Measurements from ENCODE around the gene TNFSF12.

TNFSF12 gene

DNA sequence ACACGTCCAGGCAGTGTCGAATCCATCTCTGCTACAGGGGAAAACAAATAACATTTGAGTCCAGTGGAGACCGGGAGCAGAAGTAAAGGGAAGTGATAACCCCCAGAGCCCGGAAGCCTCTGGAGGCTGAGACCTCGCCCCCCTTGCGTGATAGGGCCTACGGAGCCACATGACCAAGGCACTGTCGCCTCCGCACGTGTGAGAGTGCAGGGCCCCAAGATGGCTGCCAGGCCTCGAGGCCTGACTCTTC is 23.4 kb downstream of the TNFSF12 start:
- no peak for DNase-seq

DNA sequence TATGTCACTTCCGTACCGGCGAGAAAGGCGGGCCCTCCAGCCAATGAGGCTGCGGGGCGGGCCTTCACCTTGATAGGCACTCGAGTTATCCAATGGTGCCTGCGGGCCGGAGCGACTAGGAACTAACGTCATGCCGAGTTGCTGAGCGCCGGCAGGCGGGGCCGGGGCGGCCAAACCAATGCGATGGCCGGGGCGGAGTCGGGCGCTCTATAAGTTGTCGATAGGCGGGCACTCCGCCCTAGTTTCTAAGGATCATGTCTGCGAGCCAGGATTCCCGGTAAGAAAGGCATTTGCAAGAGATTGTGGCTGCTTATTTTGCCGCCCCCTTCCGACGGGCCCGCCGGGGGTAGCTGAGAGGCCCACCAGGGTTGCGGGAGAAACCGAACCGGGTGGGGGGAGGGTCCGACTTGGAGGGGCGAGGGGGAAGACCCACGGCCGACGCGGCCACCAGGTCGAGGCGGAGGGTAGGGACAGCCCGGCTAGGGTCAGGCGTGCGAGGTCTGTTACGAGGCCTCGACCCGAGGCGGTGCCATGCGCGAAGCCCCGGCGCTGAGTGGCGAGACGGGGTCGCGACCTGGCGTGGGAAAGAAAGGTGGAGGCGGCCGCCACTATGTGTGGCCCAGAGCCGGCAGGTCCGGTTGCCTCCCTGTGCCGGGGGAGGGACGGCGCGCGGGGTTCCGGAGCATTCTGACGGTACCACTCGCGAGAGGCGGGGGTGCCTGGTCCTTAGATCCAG is 23.9 kb downstream of the TNFSF12 start:
- peak; percentile 100 for DNase-seq

DNA sequence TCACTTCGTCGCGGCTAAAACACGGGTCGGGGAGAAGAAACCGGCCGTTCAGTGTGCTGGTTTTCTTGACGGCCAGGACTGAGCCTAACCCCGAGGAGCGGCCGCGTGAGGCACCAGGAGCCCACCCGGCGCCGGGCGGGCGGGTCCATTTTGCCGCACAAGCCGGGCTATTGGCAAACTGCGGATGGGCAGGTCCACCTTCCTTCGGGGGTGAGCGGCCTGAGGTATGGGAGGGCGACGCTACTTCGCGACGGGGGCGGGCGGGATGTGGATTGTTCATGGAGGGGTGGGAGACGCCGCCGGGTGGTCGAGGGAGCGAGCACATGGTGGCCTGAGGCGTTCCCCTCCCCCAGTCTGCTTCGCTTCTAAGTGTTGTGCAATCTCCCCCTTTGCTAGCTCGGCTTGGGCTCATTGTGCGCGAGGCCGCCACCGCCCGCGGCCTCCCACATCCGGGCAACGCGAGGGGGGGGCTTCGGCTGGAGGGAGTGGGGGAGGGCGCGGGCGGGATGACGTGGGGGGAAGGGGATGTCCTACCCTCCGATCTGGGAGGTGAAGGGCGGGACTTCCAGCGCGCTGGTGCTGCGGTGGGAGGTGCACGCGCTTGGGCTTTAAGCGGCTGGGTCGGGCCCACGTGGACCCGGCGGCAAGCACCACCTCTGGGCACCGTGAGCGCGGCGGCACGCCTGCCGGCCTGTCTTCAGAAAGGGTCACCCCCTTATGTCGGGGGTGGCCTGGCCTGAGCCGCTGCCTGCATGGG is 24.6 kb downstream of the TNFSF12 start:
- peak; percentile 90 for DNase-seq

DNA sequence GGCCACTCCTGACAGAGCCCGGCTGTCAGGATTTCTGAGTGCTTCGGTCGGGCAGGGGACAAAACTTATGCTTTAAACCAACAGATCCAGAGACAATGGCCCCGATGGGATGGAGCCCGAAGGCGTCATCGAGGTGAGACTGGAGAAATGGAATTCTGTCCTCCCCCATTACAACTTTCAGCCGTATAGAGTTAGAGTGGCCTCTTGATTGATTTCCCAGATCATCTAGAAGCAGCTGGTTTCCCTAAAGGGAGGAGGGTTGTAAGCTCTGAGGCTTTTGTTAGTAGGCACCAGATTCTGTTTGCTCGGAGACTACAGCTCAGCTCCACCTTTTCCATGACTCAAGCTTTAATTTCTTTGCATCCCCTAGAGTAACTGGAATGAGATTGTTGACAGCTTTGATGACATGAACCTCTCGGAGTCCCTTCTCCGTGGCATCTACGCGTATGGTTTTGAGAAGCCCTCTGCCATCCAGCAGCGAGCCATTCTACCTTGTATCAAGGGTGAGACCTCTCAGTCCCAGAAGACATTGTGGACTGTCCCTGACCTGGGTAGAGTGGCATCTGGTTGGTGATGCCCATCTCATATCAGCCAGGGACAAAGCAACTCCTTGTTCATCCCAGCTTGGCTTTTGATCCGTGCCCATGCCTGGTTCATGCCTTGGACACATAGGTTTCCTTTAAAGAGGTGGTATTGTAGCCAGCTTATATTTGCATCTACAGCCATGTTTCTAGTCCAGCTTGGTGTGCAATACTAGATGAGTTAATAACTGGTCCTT is 25.5 kb downstream of the TNFSF12 start:
- DNase-seq = no peak

DNA sequence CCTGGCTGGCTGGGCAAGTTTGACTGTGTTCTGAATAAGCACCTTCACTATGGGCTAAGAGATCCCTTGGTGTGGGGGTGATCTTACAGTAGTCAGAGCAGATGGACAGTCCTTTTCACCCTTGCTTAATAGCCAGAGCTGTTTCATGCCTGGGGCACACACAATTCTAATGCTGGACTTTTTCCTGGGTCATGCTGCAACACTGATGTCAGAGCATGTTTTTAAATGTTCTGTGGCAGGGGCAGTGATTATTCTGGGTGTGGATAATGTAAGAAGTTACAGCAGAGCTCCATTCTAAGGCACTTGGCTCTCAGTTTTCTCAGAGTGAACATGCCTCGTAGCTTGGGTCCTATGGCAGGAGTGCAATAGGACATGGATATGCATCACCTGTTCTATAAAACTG is 26.6 kb downstream of the TNFSF12 start:
- DNase-seq = no peak

DNA sequence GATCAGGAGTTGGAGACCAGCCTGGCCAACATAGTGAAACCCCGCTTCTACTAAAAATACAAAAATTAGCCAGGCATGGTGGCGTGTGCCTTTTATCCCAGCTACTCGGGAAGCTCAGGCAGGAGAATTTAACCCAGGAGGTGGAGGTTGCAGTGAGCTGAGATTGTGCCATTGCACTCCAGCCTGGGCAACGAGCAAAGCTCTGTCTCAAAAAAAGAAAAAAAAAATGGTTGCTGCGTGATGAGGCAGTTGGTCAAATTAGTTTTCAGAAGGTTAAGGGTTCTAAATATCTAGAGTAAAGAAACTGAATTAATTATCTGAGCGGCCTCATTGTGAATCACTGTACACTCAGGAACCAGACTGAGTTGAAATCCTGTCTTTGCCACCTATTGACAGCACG is 27.1 kb downstream of the TNFSF12 start:
- DNase-seq = no peak

DNA sequence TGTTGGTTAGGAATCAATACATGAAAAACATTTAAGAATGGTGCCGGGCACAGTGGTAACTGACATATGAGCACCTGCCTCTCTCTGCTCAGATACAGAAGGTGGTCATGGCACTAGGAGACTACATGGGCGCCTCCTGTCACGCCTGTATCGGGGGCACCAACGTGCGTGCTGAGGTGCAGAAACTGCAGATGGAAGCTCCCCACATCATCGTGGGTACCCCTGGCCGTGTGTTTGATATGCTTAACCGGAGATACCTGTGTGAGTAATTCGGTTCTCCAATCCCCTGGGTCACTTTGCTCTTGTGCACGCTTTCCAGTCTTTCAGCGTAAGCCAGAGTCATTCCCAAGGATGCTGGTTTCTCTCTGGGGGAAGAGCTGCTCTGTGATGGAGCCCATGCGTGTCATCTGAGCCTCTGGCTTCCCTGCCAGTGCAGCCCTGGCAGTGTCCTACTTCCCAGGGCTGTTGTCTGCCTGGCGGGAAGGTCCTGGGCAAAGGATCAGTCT is 27.6 kb downstream of the TNFSF12 start:
- DNase-seq = no peak

DNA sequence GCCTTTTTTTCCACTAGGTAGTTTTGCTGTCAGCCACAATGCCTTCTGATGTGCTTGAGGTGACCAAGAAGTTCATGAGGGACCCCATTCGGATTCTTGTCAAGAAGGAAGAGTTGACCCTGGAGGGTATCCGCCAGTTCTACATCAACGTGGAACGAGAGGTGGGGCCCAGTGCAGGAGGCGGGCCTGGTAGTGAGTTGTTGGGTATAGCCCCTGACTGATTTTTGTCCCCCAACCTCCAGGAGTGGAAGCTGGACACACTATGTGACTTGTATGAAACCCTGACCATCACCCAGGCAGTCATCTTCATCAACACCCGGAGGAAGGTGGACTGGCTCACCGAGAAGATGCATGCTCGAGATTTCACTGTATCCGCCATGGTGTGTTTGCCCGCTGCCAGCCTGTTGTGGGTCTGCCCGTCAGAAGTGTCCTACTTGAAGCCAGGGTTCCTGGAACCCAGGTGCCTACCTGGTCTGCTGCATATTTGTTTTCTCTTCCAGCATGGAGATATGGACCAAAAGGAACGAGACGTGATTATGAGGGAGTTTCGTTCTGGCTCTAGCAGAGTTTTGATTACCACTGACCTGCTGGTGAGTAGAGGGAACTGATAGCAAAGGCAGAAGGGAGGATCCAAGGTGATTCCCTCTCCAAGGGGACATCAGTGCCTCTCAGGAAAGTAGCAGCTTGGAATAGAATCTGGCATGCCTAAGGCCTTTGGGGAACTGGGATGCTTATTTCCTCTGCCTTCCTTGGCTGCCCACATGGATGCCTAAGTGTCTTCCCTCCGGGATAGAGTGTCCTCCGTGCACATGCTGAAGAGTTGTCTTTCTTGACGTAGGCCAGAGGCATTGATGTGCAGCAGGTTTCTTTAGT is 28.7 kb downstream of the TNFSF12 start:
- DNase-seq = no peak

DNA sequence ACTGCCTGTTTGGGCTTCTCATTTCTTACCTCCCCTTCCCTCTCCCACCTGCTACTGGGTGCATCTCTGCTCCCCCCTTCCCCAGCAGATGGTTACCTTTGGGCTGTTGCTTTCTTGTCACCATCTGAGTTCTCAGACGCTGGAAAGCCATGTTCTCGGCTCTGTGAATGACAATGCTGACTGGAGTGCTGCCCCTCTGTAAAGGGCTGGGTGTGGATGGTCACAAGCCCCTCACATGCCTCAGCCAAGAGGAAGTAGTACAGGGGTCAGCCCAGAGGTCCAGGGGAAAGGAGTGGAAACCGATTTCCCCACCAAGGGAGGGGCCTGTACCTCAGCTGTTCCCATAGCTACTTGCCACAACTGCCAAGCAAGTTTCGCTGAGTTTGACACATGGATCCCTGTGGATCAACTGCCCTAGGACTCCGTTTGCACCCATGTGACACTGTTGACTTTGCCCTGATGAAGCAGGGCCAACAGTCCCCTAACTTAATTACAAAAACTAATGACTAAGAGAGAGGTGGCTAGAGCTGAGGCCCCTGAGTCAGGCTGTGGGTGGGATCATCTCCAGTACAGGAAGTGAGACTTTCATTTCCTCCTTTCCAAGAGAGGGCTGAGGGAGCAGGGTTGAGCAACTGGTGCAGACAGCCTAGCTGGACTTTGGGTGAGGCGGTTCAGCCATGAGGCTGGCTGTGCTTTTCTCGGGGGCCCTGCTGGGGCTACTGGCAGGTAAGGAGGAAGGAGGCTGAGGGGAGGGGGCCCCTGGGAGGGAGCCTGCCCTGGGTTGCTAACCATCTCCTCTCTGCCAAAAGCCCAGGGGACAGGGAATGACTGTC is 30.4 kb downstream of the TNFSF12 start, which contains the start of gene CD68:
CD68 (plus strand) TSS at position 638 of the 833 bp plus-strand sequence; CDS start at position 678, 40 bp downstream.
- DNase-seq = peak; percentile 76 to 79

DNA sequence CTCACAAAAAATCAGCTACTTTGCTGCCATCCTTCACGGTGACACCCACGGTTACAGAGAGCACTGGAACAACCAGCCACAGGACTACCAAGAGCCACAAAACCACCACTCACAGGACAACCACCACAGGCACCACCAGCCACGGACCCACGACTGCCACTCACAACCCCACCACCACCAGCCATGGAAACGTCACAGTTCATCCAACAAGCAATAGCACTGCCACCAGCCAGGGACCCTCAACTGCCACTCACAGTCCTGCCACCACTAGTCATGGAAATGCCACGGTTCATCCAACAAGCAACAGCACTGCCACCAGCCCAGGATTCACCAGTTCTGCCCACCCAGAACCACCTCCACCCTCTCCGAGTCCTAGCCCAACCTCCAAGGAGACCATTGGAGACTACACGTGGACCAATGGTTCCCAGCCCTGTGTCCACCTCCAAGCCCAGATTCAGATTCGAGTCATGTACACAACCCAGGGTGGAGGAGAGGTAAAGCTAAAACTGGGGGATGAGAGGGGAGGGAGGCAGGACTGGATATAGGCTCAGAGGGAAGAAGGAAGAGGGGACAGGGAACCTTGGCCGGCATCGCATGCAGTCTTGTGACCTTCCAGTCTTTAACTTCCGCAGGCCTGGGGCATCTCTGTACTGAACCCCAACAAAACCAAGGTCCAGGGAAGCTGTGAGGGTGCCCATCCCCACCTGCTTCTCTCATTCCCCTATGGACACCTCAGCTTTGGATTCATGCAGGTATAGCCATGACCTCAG is 31.2 kb downstream of the TNFSF12 start:
- peak; percentile 48 to 65 for DNase-seq

DNA sequence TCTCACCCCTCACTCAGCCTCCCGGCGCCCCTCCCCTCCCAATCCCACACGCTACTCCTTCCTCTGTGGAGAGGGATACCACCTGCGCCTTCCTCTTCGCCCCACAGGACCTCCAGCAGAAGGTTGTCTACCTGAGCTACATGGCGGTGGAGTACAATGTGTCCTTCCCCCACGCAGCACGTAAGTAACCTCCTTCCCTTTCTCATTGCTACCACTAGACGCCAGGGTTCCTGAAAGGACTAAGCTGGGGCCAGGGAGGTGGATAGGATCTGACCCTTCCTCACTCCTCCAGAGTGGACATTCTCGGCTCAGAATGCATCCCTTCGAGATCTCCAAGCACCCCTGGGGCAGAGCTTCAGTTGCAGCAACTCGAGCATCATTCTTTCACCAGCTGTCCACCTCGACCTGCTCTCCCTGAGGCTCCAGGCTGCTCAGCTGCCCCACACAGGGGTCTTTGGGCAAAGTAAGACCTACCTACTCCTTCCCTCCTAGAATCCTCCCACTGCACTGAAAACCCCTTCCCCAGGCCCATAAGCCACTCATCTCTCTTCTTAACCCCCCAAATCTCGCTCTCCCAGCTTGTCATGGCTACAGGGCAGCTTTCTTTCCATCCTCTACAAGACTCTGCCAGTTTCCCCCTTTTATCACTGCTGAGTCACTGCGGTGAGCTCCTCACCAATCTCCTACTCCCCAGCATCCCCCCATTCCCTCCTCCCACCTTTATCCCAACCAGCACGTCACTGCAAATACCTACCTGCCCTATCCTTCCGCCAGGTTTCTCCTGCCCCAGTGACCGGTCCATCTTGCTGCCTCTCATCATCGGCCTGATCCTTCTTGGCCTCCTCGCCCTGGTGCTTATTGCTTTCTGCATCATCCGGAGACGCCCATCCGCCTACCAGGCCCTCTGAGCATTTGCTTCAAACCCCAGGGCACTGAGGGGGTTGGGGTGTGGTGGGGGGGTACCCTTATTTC is 32.0 kb downstream of the TNFSF12 start:
- no peak for DNase-seq

DNA sequence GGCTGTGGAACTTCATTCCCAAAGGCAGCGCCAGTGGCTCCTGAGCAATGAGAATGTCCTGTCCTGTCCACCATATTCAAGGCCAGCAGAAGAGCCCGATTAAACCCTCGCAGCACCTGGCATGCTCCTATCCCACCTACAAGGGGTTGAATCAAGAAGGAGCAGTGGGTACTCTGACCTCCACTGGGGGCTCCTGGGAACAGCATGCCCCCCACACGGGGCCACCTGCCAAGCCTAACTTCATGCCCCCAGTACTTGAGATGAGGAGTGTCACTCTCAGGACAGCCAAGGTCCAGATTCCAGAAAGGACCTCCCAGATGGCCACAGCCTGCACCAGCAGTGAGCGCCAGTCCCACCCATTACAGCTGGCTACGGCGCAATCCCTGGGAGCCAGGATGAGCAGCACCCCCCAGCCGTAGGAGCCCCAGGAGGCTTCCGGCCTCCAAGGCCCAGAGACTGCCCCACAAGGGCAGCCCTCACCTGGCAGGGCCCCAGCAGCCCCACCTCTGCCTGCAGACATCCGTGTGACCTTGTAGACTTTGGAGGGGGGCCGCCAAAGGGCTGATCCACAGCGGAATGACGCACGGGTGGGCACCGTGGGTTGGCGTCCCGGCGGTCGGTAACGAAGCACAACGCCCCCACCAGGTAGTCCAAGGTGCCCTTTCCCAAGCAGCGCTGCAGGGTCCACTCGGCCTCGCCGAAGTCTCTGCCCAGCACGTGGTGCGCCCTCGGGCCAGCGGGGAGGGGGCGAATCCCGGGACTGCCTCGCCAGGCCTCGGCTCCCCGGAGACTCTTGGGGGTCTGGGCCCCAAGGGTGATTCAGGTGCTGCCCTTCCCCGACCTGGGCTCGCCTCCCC is 33.8 kb downstream of the TNFSF12 start:
- no peak for DNase-seq

DNA sequence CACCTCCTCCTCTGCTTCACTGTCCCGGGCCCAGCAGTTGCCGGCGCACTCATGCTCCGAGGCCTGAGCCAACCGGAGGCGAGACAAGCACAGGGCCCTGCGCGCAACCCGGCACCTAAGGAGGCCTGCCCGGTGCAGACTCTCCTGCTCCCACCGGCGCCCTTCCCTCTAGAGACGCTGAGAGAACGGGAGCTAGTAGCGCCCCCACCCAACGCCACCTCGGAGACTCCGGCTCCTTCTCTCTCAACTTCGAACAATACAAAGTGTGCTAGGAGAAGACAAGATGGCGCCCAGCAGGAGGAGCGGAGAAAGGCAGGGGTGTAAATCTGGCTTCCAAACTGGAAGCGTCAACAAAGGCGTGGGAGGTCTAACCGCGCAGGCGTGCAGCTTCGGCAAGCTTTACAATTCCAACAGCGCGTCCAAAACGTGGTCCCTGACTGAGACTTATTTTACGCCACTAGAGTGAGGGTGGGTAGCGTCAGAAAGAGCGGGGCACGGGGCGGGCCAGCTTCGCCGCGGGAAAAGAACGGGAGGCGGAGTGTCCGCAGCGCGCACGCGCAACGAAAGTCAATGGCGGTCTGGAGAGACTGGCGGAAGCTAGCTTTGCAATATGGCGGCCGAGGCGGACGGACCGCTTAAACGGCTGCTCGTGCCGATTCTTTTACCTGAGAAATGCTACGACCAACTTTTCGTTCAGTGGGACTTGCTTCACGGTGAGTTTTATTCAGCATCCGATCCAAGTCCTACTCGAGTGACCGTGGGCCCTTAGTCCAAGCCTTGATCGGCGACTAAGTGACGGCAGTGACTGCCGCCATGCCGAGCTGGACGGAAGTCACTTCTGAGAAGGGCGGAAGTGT is 34.6 kb downstream of the TNFSF12 start, which contains the start of gene MPDU1:
MPDU1 (plus strand) TSS at position 600 of the 857 bp plus-strand sequence; CDS start at position 611, 11 bp downstream.
- peak; percentile 94 to 95 for DNase-seq

DNA sequence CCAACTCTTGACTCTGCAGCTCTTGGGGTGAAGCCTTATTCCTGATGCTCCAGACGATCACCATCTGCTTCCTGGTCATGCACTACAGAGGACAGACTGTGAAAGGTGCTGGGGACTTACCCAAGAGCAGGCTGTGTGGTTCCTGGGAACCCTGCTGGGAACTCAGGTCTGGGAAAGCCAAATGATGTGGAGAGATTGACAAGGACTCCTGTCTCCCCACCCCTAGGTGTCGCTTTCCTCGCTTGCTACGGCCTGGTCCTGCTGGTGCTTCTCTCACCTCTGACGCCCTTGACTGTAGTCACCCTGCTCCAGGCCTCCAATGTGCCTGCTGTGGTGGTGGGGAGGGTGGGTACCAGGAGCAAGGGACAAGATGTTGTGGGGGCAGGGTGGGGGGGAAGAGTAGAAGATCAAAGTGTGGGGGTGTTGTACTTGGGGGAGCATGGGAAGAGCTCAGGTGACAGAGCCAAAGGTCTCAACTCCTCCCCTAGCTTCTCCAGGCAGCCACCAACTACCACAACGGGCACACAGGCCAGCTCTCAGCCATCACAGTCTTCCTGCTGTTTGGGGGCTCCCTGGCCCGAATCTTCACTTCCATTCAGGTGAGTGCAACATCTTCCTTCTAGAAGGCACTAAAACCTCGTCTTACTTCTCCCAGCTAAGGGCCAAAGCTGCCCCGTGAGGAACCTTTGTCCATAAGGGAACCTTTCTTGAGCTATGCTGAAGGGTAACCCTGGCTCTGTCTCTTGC is 38.0 kb downstream of the TNFSF12 start:
- DNase-seq = no peak

DNA sequence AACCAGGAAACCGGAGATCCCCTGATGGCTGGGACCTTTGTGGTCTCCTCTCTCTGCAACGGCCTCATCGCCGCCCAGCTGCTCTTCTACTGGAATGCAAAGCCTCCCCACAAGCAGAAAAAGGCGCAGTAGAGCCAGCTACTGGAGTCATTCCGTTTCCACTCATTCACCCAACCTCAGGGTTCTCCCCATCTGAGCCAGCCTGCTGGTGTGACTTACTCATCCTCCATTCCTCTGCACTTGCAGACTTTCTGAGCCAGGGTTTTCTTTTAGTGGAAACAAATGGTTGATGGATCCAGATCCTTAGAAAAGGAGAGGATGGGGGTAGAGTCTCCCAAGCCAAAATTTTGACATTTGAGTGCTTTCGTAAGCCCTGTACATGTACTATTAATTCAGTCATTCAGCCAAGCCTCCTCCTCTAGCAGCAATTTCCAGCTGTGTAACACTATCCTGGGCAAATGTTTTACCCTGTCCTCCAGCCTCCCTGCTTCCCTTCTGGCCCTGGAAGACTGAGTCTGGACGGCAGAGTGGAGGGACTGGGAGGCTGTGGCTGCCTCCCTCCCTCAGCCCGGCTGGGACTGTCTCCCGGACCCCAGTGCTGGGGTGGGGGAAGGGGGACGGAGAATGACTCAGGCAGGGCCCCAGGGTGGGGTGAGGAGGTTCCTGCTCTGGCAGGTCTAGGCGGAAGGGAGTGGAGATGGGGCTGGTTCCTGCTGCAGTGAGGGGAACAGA is 38.7 kb downstream of the TNFSF12 start:
- no peak for DNase-seq

All from stimulated activated CD4-positive, alpha-beta T cell treated with anti-CD3 and anti-CD28 coated beads, Interleukin-2, amount 100 ng/mL, for 24 hours (primary cell).